Stimulated activated CD8-positive, alpha-beta memory T cell treated with anti-CD3 and anti-CD28 coated beads, Interleukin-2, amount 100 ng/mL, for 48 hours (primary cell): ENCODE measurements around the gene GSS.

Experiments used
- DNase-seq, 2 donors: peaks; one replicate each; pipeline ENCODE4 v3.0.0-alpha.2; 2020; ENCODE audit warnings: low read depth in 2 of 2

Gene GSS

GRCh38 chr20:34955231-34956040 lies at the start of gene GSS, which contains the start of gene MYH7B:
GSS (minus strand) TSS chr20:34955806; CDS start chr20:34951852, 3,954 bp downstream.
MYH7B (plus strand) TSS chr20:34955868; CDS start chr20:34978006, 22,138 bp downstream.
- DNase-seq, result peak; percentile 98 to 99

DNA sequence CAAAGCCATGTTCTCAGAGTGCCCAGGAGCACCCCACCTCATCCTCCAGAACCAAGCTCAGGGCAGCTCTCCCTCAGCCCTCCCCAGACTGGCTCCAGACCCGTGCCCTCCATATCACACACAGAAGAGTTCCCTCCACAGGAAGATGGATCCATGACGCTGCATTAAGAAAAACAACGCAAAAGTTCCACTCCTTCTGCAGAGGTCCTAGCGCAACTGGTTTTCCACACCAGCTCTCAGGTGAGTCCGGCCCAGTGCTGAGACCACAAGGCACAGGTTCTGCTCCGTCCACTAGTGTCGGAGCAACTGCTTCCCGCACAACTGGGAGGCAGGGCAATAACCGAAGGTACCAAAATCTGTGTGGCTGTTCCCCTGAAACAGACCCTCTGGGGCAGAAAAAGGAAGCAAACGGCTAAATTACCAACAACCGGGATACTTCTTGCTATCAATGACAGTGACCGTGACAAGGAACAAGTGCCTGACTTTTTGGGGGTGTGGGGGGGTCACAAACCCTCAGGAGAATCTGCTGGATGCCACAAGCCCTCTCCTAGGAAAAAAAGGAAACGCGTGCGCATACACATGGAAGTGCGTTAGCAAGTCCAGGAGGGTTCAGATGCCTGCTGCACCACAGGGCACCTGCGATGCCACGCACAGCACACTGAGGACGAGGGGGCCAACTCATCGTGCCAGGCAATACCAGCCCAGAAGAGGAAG lies 49.3 kb upstream of the GSS start:
- DNase-seq, result no peak

DNA sequence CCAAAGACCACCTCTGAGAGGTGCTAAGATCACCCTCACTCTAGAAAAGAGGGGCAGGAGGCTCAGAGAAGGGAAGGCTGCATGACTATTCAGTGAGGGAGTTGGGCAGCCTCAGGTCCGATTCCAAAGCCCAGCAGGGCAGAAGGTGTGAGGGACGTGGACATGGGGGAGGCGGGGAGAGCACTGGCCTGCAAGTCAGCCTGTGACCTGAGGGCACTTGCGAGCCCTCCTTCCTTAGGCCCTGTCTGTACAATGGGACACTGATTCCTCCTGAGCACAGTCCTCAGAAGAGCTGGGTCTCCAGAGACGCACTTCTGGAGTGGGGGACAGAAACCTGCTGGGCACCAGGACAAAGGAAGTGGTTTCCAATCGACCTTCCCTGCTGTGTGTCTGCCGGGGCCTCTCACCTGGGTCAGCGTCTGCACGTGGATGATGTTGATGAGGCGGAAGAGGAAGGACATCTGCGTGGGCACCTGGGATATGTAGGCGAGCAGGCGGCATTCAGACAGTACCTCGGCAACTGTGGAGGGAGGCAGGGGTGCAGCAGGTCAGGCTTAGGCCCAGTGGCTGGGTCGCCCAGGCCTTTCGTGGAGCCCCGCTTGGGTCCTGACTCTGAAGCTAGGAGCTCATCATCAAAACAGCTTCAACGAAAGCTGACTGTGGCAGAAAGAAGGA lies 48.6 kb upstream of the GSS start:
- DNase-seq, result no peak

DNA sequence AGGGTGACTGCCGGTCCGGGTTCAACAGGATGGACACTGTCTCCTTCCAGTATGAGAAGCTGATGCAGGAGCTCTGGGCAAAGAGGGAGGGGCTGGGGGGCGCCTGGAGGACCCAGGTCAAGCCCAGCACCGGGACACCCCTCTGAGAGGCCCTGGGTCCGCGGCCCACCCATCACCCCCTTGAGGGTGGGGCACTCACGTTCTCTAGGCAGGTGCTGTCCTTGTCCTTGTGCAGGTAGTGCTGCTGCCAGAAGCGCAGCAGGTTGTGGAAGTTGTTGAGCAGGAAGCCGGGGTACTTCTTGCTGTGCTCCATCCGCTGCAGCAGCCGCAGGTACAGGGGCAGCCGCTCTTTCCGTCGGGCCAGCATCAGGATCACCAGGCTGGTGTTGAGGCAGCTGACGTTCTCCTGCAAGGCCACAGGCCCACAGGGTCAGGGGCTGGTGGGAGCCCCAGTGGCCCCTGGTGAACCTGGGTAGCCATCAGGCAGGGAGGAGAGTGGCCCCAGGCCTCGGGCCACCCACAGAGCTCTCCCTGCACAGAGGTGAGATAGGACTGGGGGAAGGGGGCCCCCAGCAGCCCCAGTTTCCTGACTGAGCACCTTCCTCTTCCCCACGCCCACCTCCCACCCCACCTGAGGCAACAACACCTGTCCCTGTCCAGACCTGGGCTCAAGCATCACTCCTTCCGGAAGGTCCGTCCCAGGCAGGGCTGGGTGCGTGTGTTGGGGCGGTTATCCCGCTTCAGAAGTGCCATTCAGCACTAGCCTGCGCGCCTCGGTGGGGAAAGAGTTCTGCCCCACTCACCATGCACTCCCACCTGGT lies 47.8 kb upstream of the GSS start:
- DNase-seq, result no peak

DNA sequence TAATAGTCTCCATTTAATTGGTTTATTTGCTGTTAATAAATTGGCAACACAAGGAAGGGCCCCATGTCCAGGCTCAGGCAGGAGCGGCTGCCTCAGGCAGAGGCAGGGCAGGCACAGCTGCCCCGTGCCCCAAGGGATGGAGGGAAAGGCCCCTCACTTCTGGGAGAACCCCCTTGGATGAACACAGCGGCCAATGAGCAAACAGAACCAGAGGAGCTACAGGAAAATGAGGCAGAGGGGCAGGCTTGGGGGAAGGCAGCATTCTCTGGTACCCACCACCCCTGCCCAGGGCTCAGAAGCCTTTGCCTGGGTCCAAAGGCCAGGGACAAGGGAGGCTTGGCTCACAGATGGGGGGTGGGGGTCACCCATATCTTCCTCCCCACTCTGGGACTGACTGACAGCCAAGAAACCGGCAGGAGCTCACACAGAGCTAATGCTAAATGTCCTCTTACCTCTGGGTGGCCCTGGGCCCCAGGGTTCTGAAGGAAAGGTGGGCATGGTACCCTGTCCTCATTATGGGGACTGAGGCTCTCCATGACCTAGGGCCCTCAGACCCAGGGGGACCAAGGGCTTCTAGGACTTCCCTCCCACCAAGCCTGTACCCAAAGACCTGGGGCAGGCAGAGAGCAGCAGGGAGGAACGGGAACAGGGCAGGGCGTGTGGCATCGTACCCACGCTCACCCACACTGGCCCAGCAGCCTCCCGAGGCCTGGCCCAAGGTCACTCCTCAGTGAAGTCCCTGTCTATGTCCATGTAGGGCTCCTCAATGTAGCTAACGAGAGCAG lies 47.0 kb upstream of the GSS start:
- no peak for DNase-seq

GRCh38 chr20:35001596-35002362 lies 46.2 kb upstream of the GSS start:
- DNase-seq, result no peak

DNA sequence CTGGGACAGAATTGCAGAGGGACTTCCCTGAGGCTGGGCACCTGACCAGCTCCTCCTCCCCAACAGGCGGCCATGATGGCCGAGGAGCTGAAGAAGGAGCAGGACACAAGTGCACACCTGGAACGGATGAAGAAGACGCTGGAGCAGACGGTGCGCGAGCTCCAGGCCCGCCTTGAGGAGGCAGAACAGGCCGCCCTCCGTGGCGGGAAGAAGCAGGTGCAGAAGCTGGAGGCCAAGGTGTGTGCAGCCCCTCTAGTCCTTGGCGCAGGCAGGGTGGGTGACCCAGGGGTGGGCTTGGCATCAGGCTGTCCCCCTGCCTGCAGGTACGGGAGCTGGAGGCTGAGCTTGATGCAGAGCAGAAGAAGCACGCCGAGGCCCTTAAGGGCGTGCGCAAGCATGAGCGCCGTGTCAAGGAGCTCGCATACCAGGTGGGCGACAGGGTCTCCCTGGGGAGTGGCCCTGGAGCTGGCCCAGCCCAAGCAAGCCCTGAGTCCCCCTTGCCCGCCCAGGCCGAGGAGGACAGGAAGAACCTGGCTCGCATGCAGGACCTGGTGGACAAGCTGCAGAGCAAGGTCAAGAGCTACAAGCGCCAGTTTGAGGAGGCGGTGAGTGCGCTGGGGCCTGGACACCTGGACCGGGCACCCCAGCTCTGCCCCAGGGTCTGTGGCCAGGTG lies 45.5 kb upstream of the GSS start:
- no peak for DNase-seq

- DNase-seq, result no peak
These were observed 44.8 kb upstream of the GSS start for GRCh38 chr20:35000311-35000921.

- no peak for DNase-seq
These were observed 44.2 kb upstream of the GSS start for GRCh38 chr20:34999782-35000181.

- DNase-seq, result no peak
These were observed 43.4 kb upstream of the GSS start for GRCh38 chr20:34999021-34999451.

- no peak for DNase-seq
These were observed 42.8 kb upstream of the GSS start for GRCh38 chr20:34998331-34998950.

GRCh38 chr20:34997774-34998173 lies 42.2 kb upstream of the GSS start:
- DNase-seq, result no peak

DNA sequence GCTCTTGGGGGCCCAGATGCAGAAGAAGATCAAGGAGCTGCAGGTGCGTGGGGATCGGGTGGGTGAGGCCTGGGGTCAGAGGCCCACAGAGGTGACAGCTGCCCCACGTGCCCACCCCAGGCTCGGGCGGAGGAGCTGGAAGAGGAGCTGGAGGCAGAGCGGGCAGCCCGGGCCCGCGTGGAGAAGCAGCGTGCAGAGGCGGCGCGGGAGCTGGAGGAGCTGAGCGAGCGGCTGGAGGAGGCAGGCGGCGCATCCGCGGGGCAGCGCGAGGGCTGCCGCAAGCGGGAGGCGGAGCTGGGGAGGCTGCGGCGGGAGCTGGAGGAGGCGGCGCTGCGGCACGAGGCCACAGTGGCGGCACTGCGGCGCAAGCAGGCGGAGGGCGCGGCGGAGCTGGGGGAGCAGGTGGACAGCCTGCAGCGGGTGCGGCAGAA lies 41.5 kb upstream of the GSS start:
- no peak for DNase-seq

DNA sequence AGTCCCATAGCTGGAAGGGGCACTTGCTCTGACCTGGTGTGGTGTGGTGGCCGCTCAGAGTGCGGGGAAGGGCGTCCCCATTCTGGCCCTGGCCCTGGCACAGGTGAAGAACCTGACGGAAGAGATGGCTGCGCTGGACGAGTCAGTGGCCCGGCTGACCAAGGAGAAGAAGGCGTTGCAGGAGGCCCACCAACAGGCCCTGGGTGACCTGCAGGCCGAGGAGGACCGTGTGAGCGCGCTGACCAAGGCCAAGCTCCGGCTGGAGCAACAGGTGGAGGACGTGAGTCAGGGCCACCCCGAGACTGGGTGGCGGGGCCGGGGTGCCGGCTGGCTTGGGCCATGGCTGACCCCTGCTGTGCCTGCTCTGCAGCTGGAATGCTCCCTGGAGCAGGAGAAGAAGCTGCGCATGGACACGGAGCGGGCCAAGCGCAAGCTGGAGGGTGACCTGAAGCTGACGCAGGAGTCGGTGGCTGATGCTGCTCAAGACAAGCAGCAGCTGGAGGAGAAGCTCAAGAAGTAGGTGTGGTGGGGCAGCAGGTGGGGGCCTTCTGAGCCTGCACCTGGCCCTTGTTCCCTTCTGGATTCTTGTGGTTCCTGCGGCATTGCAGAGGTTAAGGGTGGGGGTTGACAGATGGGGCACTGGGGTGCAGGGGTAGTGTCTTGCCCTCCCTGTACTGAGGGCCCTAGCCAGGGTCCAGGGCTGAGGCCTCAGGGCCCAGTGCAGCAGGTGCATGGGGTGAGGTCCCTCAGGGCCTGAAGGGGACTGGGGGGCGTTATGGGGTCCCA lies 40.8 kb upstream of the GSS start:
- DNase-seq, result no peak

- no peak for DNase-seq
These were observed 40.1 kb upstream of the GSS start for GRCh38 chr20:34995696-34996095.

DNA sequence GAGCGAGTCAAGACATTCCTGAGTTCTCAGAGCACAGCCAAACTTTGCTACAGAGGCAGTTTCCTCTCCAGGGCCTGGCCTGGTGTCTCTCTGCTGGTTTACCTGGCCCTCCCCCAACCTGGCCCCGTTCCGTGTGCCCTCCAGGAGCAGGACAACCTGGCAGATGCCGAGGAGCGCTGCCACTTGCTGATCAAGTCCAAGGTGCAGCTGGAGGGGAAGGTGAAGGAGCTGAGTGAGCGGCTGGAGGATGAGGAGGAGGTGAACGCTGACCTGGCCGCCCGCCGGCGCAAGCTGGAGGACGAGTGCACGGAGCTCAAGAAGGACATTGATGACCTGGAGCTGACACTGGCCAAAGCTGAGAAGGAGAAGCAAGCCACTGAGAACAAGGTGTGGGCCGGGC lies 39.6 kb upstream of the GSS start:
- no peak for DNase-seq

GRCh38 chr20:34994509-34995131 lies 39.0 kb upstream of the GSS start:
- no peak for DNase-seq
